Panc1 (cell line): ENCODE measurements around the gene STAP2.

Source experiments
- REST ChIP-seq, 2 experiments: IDR thresholded peaks; 2 replicates each; pipeline ENCODE4 v1.6.1; 2011 to 2012; ENCODE audit warnings: low read depth in 2 of 2, control low read depth in 1 of 2, low read length in 1 of 2, mild to moderate bottlenecking in 1 of 2, moderate library complexity in 1 of 2; ENCODE audit not compliant: insufficient read depth in 1 of 2
- TCF7L2 ChIP-seq: IDR thresholded peaks from 2 replicates; pipeline ENCODE4 v1.6.1; 2011; ENCODE audit warnings: mild to moderate bottlenecking, low read depth, low read length, inconsistent platforms
- TF ChIP-seq, protein P1 (sequence below): fragments of 450-650 bp; IDR thresholded peaks from 2 replicates; pipeline ENCODE4 v1.5.1; 2017; ENCODE audit warnings: mild to moderate bottlenecking

GRCh38 chr19:4352701-4353121 is 14.1 kb upstream of the STAP2 start:
- TF ChIP-seq, protein P1, sequence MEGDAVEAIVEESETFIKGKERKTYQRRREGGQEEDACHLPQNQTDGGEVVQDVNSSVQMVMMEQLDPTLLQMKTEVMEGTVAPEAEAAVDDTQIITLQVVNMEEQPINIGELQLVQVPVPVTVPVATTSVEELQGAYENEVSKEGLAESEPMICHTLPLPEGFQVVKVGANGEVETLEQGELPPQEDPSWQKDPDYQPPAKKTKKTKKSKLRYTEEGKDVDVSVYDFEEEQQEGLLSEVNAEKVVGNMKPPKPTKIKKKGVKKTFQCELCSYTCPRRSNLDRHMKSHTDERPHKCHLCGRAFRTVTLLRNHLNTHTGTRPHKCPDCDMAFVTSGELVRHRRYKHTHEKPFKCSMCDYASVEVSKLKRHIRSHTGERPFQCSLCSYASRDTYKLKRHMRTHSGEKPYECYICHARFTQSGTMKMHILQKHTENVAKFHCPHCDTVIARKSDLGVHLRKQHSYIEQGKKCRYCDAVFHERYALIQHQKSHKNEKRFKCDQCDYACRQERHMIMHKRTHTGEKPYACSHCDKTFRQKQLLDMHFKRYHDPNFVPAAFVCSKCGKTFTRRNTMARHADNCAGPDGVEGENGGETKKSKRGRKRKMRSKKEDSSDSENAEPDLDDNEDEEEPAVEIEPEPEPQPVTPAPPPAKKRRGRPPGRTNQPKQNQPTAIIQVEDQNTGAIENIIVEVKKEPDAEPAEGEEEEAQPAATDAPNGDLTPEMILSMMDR = peak; percentile 86
- no peak for TF ChIP-seq REST (IDR thresholded peaks at IDR 0.05; ENCODE audit: insufficient read depth in 1 of 2, low read depth in 2 of 2, low read length in 1 of 2)
- TF ChIP-seq TCF7L2 = no peak
